SHP77 treated with DMSO at 0.1 percent for 48 hours (cell line): ENCODE results near the gene ITSN2.

ENCODE experiments used
- DNase-seq: peaks from one replicate; lab custom pipeline; 2025; lab: John Stamatoyannopoulos, UW

The ITSN2 gene

GRCh38 chr2:24179683-24180082 lies 180.7 kb downstream of the ITSN2 start:
- DNase-seq = no peak

DNA sequence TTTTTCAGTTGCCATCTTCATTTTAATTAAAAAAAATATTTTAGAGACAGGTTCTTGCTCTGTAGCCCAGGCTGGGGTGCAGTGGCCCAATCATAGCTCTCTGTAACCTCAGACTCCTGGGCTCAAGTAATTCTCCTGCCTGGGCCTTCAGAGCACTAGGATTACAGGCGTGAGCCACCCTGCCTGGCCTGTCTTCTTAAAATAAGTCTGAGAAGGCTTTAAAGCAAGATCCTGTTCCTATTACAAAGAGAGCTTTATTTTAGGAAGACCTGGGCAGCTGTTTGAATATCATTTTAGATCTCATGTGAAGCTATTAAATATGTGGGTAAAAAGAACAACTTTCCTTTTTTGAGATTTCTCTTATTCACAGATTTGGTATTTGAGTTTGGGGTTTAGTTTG lies 184.0 kb downstream of the ITSN2 start:
- no peak for DNase-seq

DNA sequence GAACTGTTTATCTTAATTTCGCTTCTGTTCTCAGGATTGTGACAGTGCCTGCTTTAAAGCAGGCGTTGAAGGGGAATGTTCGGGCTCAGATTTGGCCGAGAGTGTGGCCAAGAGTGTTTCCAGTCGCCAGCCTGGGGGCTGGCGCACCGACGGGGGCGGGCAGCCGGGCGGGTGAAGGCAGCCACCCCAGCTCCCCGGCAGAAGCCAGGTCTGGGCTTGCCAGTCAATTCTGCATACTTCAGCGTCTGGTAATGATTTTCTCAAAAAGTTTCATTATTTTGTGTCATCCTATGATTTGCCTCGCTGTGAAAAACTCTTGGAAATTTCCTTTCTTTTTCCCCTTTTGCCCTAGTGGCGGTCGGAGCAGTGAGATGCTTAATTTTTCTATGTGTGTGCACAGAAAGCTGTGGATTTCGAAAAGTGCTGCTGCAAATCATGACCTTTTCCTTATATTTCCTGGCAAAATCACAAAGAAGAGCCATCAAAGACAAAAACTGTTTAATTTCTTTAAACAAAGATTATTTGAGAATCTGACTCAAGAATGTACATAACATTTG lies 184.6 kb downstream of the ITSN2 start:
- no peak for DNase-seq

DNA sequence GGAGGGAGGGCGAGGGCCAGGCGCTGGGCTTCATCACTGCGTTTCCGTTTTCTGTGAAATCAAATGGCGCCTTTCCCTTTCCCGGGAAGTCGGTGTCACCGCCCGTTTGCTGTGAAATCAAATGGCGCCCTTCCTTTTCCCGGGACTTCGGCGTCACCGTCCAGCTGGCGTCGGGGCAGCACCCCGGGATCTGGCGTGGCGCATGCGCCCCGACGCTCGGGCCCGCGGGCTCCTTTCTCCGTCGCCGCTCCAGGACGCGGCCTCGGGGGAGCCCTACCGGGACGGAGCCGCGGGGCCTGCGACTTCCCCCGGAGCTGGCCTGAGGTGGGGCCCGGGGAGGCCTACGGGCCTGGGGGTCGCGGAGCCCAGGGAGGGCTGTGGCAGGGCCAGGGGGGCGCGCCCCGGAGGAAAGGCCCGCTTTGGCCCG lies 185.5 kb downstream of the ITSN2 start, which contains the start of gene FAM228A:
Gene FAM228A, plus strand, starts transcription at position 203 of the 427 bp plus-strand sequence. CDS start 428 bp downstream, outside the sequence.
- DNase-seq = no peak

DNA sequence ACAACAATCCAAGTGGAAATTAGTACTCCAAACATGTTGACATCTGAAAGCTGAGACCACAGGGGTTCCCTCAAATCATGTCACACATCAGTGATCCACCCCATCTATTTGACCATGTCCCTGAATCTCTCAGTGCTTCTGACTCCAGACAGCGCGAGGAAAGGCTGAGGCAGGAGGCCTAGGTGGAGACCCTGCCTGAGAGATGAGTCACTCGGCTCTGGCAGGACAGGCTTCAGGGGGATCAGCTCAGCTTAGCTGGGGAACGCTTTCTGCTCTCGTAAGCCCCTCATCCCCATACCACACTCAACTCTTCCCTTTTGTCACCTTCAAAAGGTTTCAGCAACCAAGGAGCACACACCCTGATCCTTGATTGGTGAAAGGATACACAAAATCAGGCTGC lies 191.3 kb downstream of the ITSN2 start:
- no peak for DNase-seq

- DNase-seq = peak; percentile 9
Observed at GRCh38 chr2:24164416-24164973, 195.8 kb downstream of the ITSN2 start.

DNA sequence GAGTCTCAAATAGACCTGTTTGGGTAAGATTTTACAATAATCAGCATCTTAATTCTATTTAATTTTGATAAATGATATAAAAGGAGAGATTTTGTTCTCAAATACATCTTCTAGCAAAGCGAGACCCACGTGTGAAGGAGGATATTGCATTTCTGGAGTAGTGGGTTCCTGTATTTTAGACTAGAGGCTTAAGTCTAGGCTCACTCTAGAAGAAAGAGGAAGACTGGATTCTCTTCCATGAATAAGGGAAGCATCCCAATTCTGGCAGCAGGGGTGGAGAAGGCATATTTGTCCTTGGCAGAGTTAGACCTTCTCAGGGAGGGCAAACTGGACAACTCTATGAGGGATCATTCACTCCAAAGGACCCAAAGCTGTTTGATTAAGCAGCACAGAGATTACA lies 196.7 kb downstream of the ITSN2 start:
- DNase-seq = no peak

DNA sequence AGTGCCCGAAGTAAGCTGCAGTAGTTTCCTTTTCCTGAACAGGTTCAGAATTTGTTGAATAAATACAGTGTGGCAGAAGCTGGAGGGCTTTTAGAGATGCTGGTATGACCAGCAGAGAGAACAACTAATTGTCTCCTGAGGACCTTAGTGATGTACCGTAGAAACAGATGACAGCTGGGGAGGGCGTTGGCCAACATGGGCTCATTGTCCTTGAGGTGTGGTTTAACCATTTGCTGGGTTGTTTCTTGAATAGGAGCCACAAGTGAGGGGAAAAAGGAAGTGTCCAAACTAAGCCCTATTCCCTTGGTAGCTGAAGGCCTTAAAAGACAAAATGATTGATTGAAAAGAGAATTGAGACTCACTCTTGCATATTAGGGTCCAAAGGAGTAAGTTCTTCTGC lies 197.2 kb downstream of the ITSN2 start:
- DNase-seq = no peak

DNA sequence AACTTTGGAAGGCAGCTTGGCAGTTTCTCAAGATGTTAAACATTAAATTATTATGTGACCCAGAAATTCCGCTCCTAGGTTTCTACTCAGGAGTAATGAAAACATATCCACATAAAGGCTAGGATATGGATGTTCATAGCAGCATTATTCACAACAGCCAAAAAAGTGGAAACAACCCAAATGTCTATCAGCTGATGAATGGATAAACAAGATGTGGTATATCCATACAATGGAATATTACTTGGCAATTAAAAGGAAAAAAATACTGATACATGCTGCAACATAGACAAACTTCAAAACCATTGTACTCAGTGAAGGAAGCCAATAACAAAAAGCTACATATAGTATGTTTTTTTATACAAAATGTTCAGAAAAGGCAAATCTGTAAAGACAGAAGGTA lies 197.8 kb downstream of the ITSN2 start:
- DNase-seq = no peak

GRCh38 chr2:24160761-24161160 lies 199.6 kb downstream of the ITSN2 start:
- DNase-seq = no peak

GRCh38 chr2:24159708-24160107 lies 200.6 kb downstream of the ITSN2 start:
- DNase-seq = no peak

GRCh38 chr2:24158131-24158530 lies 202.2 kb downstream of the ITSN2 start:
- no peak for DNase-seq

DNA sequence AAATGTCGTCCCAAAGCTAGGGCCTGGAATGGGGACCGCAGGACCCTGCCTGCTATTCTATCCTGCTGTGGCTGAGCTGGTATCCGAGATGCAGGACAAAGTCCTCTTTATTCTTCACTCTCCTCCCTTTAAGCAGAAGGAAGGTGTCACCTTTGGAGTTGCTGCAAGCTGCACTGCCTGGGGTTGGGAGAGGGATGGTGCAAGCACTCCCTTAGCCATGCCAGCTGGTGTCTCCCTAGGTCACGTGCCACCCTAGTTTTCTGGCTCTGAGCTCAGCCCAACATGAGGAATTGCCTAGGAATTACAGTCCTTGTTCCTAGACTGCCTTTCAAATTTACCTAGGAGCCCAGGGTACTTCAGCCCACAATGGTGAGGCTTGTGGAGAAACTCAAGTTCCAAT lies 206.9 kb downstream of the ITSN2 start:
- no peak for DNase-seq
